Activated naive CD4-positive, alpha-beta T cell treated with anti-CD3 and anti-CD28 coated beads for 36 hours (primary cell): ENCODE measurements around the gene ARID3A. TPM values are rescaled to one million over a fixed set of nuclear protein-coding genes. Genes with fewer than 3 reads are reported as not detected.
"Not testable (repeated sequence)": the region's sequence is repeated elsewhere in the genome, so short reads cannot be mapped to it uniquely, and the experiment has no call there.

Experiments used
- CTCF ChIA-PET: fragments of 350-600 bp; sonication (Branson Sonifier 250); formaldehyde crosslinking; loops from one replicate; lab custom pipeline; 2021; ENCODE audit warnings: antibody characterized with exemption; lab: Charles Lee
- DNase-seq: peaks from one replicate; pipeline ENCODE4 v3.0.0-alpha.2; 2020
- H3K27ac Mint-ChIP-seq: one replicate; pipeline ENCODE4 v1.8.0; 2021; ENCODE audit warnings: mild to moderate bottlenecking, mixed read lengths
- H3K27me3 Mint-ChIP-seq: one replicate; pipeline ENCODE4 v1.8.0; 2021; ENCODE audit warnings: low read depth, mixed read lengths
- H3K36me3 Mint-ChIP-seq: one replicate; pipeline ENCODE4 v1.8.0; 2021; ENCODE audit warnings: low read depth, mixed read lengths
- H3K4me1 Mint-ChIP-seq: one replicate; pipeline ENCODE4 v1.8.0; 2021; ENCODE audit warnings: low read depth, mixed read lengths
- H3K4me3 Mint-ChIP-seq: one replicate; pipeline ENCODE4 v1.8.0; 2021; ENCODE audit warnings: mild to moderate bottlenecking, moderate library complexity, mixed read lengths
- H3K9me3 Mint-ChIP-seq: one replicate; pipeline ENCODE4 v1.8.0; 2021; ENCODE audit warnings: mixed read lengths
- intact Hi-C: fragments of 100-400 bp; cut with micrococcal nuclease; formaldehyde crosslinking; loops from one replicate; pipeline ENCODE4 v1.15.1; 2023
- total RNA-seq, 2 experiments: library from RNA; stranded (reverse); gene quantifications; one replicate each; pipeline ENCODE4 v1.2.3, GENCODE V29; 2021

ARID3A gene, protein sequence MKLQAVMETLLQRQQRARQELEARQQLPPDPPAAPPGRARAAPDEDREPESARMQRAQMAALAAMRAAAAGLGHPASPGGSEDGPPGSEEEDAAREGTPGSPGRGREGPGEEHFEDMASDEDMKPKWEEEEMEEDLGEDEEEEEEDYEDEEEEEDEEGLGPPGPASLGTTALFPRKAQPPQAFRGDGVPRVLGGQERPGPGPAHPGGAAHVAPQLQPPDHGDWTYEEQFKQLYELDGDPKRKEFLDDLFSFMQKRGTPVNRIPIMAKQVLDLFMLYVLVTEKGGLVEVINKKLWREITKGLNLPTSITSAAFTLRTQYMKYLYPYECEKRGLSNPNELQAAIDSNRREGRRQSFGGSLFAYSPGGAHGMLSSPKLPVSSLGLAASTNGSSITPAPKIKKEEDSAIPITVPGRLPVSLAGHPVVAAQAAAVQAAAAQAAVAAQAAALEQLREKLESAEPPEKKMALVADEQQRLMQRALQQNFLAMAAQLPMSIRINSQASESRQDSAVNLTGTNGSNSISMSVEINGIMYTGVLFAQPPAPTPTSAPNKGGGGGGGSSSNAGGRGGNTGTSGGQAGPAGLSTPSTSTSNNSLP
- 10 to 100 TPM; 23.1 to 28.4 TPM for total RNA-seq

DNA sequence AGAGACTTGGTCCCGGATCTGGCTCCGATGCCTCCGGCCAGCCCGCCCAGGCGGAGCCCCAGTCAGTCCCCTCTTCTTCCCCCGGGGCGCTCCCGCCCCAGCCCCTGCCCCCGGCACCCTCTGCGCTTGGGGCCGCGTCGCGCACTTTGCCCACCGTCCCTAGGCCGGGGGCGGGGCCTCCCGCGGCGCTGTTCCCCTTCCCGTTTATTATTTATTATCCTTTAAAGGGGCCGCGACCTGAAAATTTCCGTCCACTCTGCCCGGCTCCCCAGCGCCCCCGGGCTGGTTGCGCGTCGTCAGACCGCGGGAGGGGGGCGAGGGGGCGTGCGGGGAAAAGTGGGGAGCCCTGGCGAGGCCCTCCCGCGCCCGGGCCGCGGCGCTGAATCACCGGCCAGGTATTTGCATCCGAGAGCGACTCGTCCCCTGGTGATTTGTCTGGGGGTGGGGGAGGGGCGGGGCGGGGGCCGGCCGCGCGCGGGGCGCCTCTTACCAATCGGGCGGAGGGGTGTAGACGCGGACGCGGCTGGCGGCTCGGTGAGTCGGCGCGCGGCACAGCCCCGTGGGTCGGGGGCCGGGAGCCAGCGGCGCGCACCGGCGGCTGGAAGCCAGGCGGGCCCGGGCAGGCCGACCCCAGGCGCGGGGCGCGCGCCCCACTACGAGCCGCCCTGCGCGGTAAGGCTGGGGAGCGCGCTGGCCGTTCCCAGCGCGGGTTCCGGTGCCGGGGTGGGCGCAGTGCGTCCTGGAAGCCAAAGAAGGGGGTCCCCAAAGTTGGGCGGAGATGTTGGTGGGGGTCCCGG lies at the start of gene ARID3A:
ARID3A (plus strand) TSS at position 510 of the 797 bp plus-strand sequence. CDS start 3,494 bp downstream, outside the sequence.
- intact Hi-C loops: loop anchor here (1.0 to 5.0 kb wide), 5 partner anchors 15 to 267 kb away; partner anchors contain the start of genes POLR2E and WDR18
- no peaks in the 10 kb centered on the region for H3K36me3 Mint-ChIP-seq
- peak within 1 kb of the TSS; percentile 56 for H3K27ac Mint-ChIP-seq
- H3K27me3 Mint-ChIP-seq: no peaks in the 10 kb centered on the region
- peak; percentile 76 for DNase-seq
- H3K4me3 Mint-ChIP-seq: peak within 1 kb of the TSS; percentile 73
- CTCF ChIA-PET: interaction anchor here (8.3 kb wide), 1 partner anchor 58 kb away, joined by 102 read pairs; the partner anchor contains the start of gene WDR18
- no peaks in the 10 kb centered on the region for H3K9me3 Mint-ChIP-seq
- peaks cover 13% of the 10 kb centered on the region for H3K4me1 Mint-ChIP-seq

DNA sequence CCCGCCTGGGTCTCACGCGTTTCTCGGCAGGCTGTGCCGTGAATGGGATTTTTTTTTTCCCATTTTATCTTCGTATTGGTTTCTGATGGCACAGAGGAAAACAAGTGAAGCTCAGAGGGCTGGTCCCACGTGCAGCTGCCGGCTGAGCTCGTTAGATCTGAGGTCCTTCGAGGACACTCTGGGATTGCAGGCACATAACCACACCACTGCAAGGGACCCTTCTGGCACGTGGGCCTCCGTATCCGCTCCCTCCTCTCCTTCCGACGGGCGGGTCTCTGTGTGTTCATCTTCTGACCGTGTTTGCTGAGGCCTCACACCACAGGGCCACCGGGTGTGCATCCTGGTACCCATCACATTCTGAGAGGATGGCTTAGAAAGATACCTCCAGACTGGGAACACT lies 49.7 kb upstream of the ARID3A start:
- H3K36me3 Mint-ChIP-seq: peaks cover 3% of the 10 kb centered on the region
- H3K4me1 Mint-ChIP-seq: peaks cover 8% of the 10 kb centered on the region
- CTCF ChIA-PET: no interaction called here
- intact Hi-C loops: no loop called here
- H3K27ac Mint-ChIP-seq: no peak overlapping the region
- no peaks in the 10 kb centered on the region for H3K27me3 Mint-ChIP-seq
- no peak for DNase-seq
- H3K4me3 Mint-ChIP-seq: no peak overlapping the region
- H3K9me3 Mint-ChIP-seq: no peaks in the 10 kb centered on the region

DNA sequence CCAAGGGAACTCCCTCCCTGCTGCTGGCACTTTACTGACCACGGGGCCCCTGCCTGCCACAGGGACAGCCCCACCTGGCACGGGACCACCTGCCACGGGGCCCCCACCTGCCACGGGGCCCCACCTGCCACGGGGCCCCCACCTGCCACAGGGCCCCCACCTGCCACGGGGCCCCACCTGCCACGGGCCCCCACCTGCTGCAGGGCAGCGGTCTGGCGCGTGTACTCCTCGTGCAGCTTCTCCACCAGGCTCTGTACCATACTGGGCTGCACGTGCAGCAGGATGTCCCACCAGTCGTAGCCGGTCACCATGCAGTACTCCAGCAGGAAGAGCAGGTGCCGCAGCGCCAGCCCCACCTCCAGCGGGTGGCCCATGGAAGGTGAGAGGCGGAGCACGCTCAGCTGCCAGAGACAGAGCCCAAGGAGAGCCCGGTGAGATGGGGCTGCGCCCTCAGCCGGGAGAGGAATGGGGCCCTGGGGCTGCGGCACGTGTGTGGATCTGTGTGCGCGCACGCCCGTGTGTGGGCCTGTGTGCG lies 49.0 kb upstream of the ARID3A start:
- Mint-ChIP-seq H3K27me3 (no peaks in the 10 kb centered on the region), H3K4me1 (peaks cover 8% of the 10 kb centered on the region), H3K9me3 (no peaks in the 10 kb centered on the region), H3K4me3 (no peak overlapping the region), H3K36me3 (peaks cover 4% of the 10 kb centered on the region), H3K27ac (no peak overlapping the region)
- CTCF ChIA-PET: no interaction called here
- intact Hi-C loops: no loop called here
- no peak for DNase-seq

DNA sequence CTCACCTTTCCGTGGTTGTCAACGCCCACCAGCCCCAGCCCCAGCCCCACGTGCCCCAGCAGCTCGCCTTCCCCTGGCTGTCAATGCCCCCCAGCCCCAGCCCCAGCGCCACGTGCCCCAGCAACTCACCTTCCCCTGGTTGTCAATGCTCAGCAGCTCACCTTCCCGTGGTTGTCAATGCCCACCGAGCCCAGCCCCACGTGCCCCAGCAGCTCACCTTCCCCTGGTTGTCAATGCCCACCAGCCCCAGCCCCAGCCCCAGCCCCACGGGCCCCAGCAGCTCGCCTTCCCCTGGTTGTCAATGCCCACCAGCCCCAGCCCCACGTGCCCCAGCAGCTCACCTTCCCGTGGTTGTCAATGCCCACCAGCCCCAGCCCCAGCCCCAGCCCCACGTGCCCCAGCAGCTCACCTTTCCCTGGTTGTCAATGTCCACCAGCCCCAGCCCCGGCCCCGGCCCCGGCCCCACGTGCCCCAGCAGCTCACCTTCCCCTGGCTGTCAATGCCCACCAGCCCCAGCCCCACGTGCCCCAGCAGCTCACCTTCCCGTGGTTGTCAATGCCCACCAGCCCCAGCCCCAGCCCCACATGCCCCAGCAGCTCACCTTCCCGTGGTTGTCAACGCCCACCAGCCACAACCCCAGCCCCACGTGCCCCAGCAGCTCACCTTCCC lies 47.7 kb upstream of the ARID3A start:
- H3K27ac Mint-ChIP-seq, DNase-seq, intact Hi-C loops, H3K4me3 Mint-ChIP-seq, H3K9me3 Mint-ChIP-seq, CTCF ChIA-PET, H3K36me3 Mint-ChIP-seq, H3K4me1 Mint-ChIP-seq, H3K27me3 Mint-ChIP-seq: not testable (repeated sequence)

DNA sequence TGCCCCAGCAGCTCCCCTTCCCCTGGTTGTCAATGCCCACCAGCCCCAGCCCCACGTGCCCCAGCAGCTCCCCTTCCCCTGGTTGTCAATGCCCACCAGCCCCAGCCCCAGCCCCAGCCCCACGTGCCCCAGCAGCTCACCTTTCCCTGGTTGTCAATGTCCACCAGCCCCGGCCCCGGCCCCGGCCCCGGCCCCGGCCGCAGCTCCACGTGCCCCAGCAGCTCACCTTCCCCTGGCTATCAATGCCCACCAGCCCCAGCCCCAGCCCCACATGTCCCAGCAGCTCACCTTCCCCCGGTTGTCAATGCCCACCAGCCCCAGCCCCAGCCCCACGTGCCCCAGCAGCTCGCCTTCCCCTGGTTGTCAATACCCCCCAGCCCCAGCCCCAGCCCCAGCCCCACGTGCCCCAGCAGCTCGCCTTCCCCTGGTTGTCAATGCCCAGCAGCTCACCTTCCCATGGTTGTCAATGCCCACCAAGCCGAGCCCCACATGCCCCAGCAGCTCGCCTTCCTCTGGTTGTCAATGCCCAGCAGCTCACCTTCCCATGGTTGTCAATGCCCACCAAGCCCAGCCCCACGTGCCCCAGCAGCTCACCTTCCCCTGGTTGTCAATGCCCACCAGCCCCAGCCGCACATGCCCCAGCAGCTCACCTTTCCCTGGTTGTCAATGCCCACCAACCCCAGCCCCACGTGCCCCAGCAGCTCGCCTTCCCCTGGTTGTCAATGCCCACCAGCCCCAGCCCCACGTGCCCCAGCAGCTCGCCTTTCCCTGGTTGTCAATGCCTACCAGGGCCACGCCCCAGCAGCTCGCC lies 46.9 kb upstream of the ARID3A start:
- H3K4me1 Mint-ChIP-seq, DNase-seq, H3K9me3 Mint-ChIP-seq, H3K27me3 Mint-ChIP-seq, H3K27ac Mint-ChIP-seq, intact Hi-C loops, H3K4me3 Mint-ChIP-seq: not testable (repeated sequence)
- CTCF ChIA-PET: interaction anchor here (1.2 kb wide), 1 partner anchor 109 kb away, joined by 3 read pairs; no protein-coding TSS in a partner anchor
- peaks cover 10% of the 10 kb centered on the region for H3K36me3 Mint-ChIP-seq

DNA sequence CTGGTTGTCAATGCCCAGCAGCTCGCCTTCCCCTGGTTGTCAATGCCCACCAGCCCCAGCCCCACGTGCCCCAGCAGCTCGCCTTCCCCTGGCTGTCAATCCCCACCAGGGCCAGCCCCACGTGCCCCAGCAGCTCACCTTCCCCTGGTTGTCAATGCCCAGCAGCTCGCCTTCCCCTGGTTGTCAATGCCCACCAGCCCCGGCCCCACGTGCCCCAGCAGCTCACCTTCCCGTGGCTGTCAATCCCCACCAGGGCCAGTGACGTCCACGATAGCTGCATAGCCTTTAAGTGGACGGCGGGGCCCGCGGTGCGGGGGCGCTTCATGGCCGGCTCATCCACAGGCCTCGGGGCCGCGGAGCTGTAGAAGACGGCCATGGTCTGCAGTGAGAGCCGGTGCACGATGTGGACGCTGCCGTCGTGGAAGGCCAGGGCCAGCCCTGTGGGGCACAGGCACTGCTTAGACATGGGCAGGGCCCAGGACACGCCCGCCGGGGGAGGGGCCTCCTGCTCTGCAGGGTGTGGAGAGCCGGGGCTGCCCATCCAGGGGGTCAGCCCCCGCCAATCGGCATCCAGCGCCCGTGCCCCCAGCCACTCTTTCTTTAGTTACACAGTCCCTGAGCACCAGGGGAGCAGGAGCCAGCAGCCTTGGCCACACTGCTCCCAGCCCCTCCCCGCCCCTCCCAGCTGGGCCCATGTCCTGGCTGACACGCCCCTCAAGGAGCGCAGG lies 46.0 kb upstream of the ARID3A start:
- no peak overlapping the region for H3K4me3 Mint-ChIP-seq
- intact Hi-C loops: no loop called here
- peaks cover 11% of the 10 kb centered on the region for H3K36me3 Mint-ChIP-seq
- CTCF ChIA-PET: interaction anchor here (1.2 kb wide), 1 partner anchor 109 kb away, joined by 3 read pairs; no protein-coding TSS in a partner anchor
- no peak for DNase-seq
- H3K27ac Mint-ChIP-seq: no peak overlapping the region
- H3K4me1 Mint-ChIP-seq: no peaks in the 10 kb centered on the region
- H3K27me3 Mint-ChIP-seq: no peaks in the 10 kb centered on the region
- H3K9me3 Mint-ChIP-seq: no peaks in the 10 kb centered on the region

DNA sequence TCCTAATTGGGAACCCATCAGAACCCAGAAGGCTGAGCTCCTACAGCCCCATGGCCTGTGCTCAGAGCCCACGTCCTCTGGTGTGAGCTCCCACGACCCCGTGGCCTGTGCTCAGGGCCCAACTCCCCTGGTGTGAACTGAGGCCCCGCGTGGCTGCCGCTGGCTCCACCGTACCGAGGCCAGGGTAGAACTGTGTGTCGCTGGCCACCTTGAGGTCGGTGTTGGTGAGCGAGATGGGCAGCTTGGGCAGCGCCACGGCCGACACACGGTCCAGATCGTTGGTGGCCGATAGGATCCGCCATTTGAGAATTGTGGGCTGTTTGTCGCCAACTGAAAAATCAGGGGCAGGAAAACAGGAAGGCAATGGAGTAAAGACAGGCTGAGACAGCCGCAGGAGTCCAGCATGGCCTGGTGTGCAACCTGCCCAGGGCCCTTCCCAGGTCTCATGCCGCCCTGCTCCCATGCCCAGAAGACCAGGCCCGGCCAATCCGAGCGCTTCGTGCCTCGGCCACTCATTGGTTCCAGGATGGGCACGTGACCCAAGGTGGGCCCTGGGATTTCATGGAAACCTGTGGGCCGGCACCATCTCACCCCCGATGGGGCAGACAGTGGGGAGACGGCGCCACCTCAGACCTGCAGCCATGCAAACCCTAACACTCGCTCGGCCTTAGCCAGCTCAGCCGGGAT lies 44.3 kb upstream of the ARID3A start:
- H3K4me3 Mint-ChIP-seq: no peak overlapping the region
- CTCF ChIA-PET: interaction anchor here (0.6 kb wide), 1 partner anchor 355 kb away, joined by 3 read pairs; no protein-coding TSS in a partner anchor
- no peaks in the 10 kb centered on the region for H3K4me1 Mint-ChIP-seq
- intact Hi-C loops: no loop called here
- H3K27ac Mint-ChIP-seq: no peak overlapping the region
- peaks cover 12% of the 10 kb centered on the region for H3K36me3 Mint-ChIP-seq
- no peaks in the 10 kb centered on the region for H3K27me3 Mint-ChIP-seq
- DNase-seq: no peak
- no peaks in the 10 kb centered on the region for H3K9me3 Mint-ChIP-seq

DNA sequence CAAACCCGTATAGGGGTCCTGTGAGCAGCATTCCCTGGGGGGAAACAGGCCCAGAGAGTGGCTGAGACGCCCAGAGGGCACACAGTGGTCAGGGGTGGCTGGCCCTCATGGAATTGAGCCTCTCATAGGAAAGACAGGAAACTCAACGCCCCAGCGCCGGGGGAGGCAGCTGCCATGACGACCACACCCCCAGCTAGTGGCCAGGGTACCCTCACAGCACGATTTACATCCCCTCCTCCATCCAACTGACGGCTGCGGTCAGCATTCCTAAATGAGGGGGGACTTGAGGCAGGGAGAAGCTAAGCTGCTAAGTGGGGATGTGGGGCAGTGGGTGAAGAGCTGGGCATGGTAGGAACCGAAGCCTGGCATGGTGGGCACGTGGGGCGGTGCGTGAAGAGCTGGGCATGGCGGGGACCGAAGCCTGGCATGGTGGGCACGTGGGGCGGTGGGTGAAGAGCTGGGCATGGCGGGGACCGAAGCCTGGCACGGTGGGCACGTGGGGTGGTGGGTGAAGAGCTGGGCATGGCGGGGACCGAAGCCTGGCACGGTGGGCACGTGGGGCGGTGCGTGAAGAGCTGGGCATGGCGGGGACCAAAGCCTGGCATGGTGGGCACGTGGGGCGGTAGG lies 42.9 kb upstream of the ARID3A start:
- H3K4me3 Mint-ChIP-seq: no peak overlapping the region
- no peaks in the 10 kb centered on the region for H3K9me3 Mint-ChIP-seq
- DNase-seq: no peak
- peaks cover 12% of the 10 kb centered on the region for H3K36me3 Mint-ChIP-seq
- no peaks in the 10 kb centered on the region for H3K27me3 Mint-ChIP-seq
- no peak overlapping the region for H3K27ac Mint-ChIP-seq
- no peaks in the 10 kb centered on the region for H3K4me1 Mint-ChIP-seq
- intact Hi-C loops: no loop called here
- CTCF ChIA-PET: no interaction called here

DNA sequence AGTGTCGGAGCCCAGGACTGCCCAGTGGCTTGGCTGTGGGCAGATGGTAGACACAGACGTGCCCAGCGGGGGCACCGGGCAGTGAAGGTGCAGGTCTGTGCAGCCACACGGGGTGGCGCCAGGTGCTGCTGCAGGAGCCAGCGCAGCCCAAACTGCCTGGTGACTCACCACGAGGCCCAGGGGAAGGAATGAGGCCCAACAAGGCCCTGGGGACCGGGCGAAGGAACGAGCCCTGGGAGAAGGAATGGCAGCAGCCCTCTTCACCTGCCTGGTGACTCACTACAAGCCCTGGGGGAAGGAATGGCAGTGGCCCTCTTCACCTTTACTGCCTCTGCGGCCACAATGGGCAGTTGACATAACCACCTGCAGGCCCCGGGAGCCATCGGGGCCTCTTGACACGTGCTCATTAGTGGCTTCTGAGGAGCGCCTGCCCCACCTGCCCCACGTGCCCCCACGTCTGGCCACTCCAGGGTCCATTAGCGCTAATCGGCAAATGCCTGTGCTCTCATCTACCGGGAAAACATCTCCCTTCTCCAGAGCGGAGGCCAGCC lies 42.1 kb upstream of the ARID3A start:
- CTCF ChIA-PET: no interaction called here
- DNase-seq: no peak
- no peaks in the 10 kb centered on the region for H3K4me1 Mint-ChIP-seq
- intact Hi-C loops: no loop called here
- H3K27ac Mint-ChIP-seq: no peak overlapping the region
- peaks cover 12% of the 10 kb centered on the region for H3K36me3 Mint-ChIP-seq
- no peaks in the 10 kb centered on the region for H3K27me3 Mint-ChIP-seq
- no peak overlapping the region for H3K4me3 Mint-ChIP-seq
- no peaks in the 10 kb centered on the region for H3K9me3 Mint-ChIP-seq
